Suppressor macrophage treated with lipopolysaccharide for 4 hours (primary cell): ENCODE data around the gene SERPINA6.
A peak's percentile ranks its signal among the peaks of the same experiment; 100 is the strongest.

Source experiments
- DNase-seq: peaks from one replicate; pipeline ENCODE4 v3.0.0-alpha.2; 2020

SERPINA6 gene

GRCh38 chr14:94321421-94322271, 1.5 kb downstream of the SERPINA6 start:
- no peak for DNase-seq

GRCh38 chr14:94320243-94320642, 2.9 kb downstream of the SERPINA6 start:
- DNase-seq, result no peak

GRCh38 chr14:94317259-94317658, 5.9 kb downstream of the SERPINA6 start:
- no peak for DNase-seq

GRCh38 chr14:94316692-94317091, 6.4 kb downstream of the SERPINA6 start:
- DNase-seq, result no peak

- DNase-seq, result no peak
Measured at GRCh38 chr14:94314890-94315289, 8.2 kb downstream of the SERPINA6 start.

- DNase-seq, result no peak
Measured at GRCh38 chr14:94313991-94314655, 9.0 kb downstream of the SERPINA6 start.

- DNase-seq, result no peak
Measured at GRCh38 chr14:94312481-94313246, 10.5 kb downstream of the SERPINA6 start.

- DNase-seq, result no peak
Measured at GRCh38 chr14:94310248-94310647, 12.9 kb downstream of the SERPINA6 start.

- DNase-seq, result no peak
Measured at GRCh38 chr14:94309721-94310120, 13.4 kb downstream of the SERPINA6 start.

- peak; percentile 29 for DNase-seq
Measured at GRCh38 chr14:94307410-94307992, 15.6 kb downstream of the SERPINA6 start.

GRCh38 chr14:94306047-94306978, 16.8 kb downstream of the SERPINA6 start:
- no peak for DNase-seq

- DNase-seq, result no peak
Measured at GRCh38 chr14:94305620-94306019, 17.5 kb downstream of the SERPINA6 start.

- no peak for DNase-seq
Measured at GRCh38 chr14:94304243-94304642, 18.9 kb downstream of the SERPINA6 start.

- DNase-seq, result no peak
Measured at GRCh38 chr14:94303111-94303510, 20.0 kb downstream of the SERPINA6 start.

GRCh38 chr14:94298130-94298529, 25.0 kb downstream of the SERPINA6 start:
- no peak for DNase-seq

GRCh38 chr14:94296181-94296545, 27.0 kb downstream of the SERPINA6 start:
- peak; percentile 26 for DNase-seq

GRCh38 chr14:94295360-94296180, 27.6 kb downstream of the SERPINA6 start:
- DNase-seq, result no peak

- DNase-seq, result no peak
Measured at GRCh38 chr14:94293578-94293924, 29.6 kb downstream of the SERPINA6 start.

GRCh38 chr14:94292872-94293577, 30.1 kb downstream of the SERPINA6 start, which contains the start of gene SERPINA10:
TSS of gene SERPINA10 (minus strand) at chr14:94293268. CDS start at chr14:94290593, 2,675 bp downstream.
- no peak for DNase-seq

- no peak for DNase-seq
Measured at GRCh38 chr14:94292526-94292871, 30.6 kb downstream of the SERPINA6 start.
